ENCODE data around the gene MEOX2.

The MEOX2 gene

GRCh38 chr7:15680446-15680845, 6.0 kb downstream of the MEOX2 start:
- DNase-seq, result no peak

GRCh38 chr7:15679306-15679705, 7.2 kb downstream of the MEOX2 start:
- no peak for DNase-seq

GRCh38 chr7:15678653-15679052, 7.8 kb downstream of the MEOX2 start:
- DNase-seq, result no peak

- no peak for DNase-seq
Measured at GRCh38 chr7:15675379-15675778, 11.1 kb downstream of the MEOX2 start.

- DNase-seq, result no peak
Measured at GRCh38 chr7:15674586-15674985, 11.9 kb downstream of the MEOX2 start.

GRCh38 chr7:15669443-15670090, 16.9 kb downstream of the MEOX2 start:
- no peak for DNase-seq

- no peak for DNase-seq
Measured at GRCh38 chr7:15667991-15668390, 18.5 kb downstream of the MEOX2 start.

GRCh38 chr7:15662451-15662850, 24.0 kb downstream of the MEOX2 start:
- DNase-seq, result no peak

- DNase-seq, result no peak
Measured at GRCh38 chr7:15658247-15658646, 28.2 kb downstream of the MEOX2 start.

GRCh38 chr7:15652776-15653290, 33.6 kb downstream of the MEOX2 start:
- DNase-seq, result no peak

- DNase-seq, result no peak
Measured at GRCh38 chr7:15651693-15652092, 34.8 kb downstream of the MEOX2 start.

GRCh38 chr7:15650787-15651186, 35.7 kb downstream of the MEOX2 start:
- no peak for DNase-seq

GRCh38 chr7:15648461-15648961, 38.0 kb downstream of the MEOX2 start:
- no peak for DNase-seq

GRCh38 chr7:15647309-15647708, 39.2 kb downstream of the MEOX2 start:
- no peak for DNase-seq

- DNase-seq, result no peak
Measured at GRCh38 chr7:15643000-15643705, 43.3 kb downstream of the MEOX2 start.

GRCh38 chr7:15628876-15629275, 57.6 kb downstream of the MEOX2 start:
- no peak for DNase-seq

GRCh38 chr7:15626041-15626440, 60.4 kb downstream of the MEOX2 start:
- DNase-seq, result no peak

- DNase-seq, result no peak
Measured at GRCh38 chr7:15625466-15625865, 61.0 kb downstream of the MEOX2 start.

- no peak for DNase-seq
Measured at GRCh38 chr7:15621468-15621867, 65.0 kb downstream of the MEOX2 start.

- DNase-seq, result no peak
Measured at GRCh38 chr7:15620491-15621185, 65.8 kb downstream of the MEOX2 start.

GRCh38 chr7:15618275-15618674, 68.2 kb downstream of the MEOX2 start:
- DNase-seq, result no peak

GRCh38 chr7:15612205-15612604, 74.3 kb downstream of the MEOX2 start:
- DNase-seq, result no peak

GRCh38 chr7:15610503-15610902, 76.0 kb downstream of the MEOX2 start:
- DNase-seq, result no peak

GRCh38 chr7:15609287-15609686, 77.2 kb downstream of the MEOX2 start:
- no peak for DNase-seq

All from NCI-H774 (cell line).